HEK293 (cell line): ENCODE data around the gene ACSS1.

Experiments used
- CTCF ChIA-PET: fragments of 350-600 bp; formaldehyde crosslinking; extraction: SDS; loops from one replicate; lab custom pipeline; 2021; ENCODE audit warnings: antibody characterized with exemption; lab: Yijun Ruan, JAX
- POLR2A ChIA-PET: fragments of 300-600 bp; formaldehyde crosslinking; extraction: SDS; loops from one replicate; lab custom pipeline; 2020; ENCODE audit warnings: antibody characterized with exemption, inconsistent platforms; lab: Yijun Ruan, JAX
- H3K27ac ChIP-seq: fragments of 200-500 bp; sonication (Bioruptor generic); 2 replicates; pipeline ENCODE4 v1.5.1; 2014; ENCODE audit warnings: low read depth, low read length, control low read depth, inconsistent platforms; ENCODE audit errors: extremely low read depth
- H3K36me3 ChIP-seq, 2 experiments: fragments of 200-500 bp in 1 of 2; sonication (Bioruptor generic) in 1 of 2; 1 replicate in 1 of 2; 2 replicates in 1 of 2; pipeline ENCODE4 v1.5.1; 2014 to 2017; ENCODE audit warnings: inconsistent platforms in 2 of 2, low read length in 2 of 2; ENCODE audit not compliant: control insufficient read depth in 2 of 2, insufficient read depth in 1 of 2
- H3K4me1 ChIP-seq: fragments of 200-500 bp; sonication (Bioruptor generic); 2 replicates; pipeline ENCODE4 v1.5.1; 2014; ENCODE audit warnings: mild to moderate bottlenecking, low read length, inconsistent platforms; ENCODE audit not compliant: control insufficient read depth, insufficient read depth
- H3K4me3 ChIP-seq: 2 replicates; pipeline ENCODE4 v1.5.1; 2011; ENCODE audit warnings: low read depth, mild to moderate bottlenecking, control low read depth, low read length, moderate library complexity
- H3K9me3 ChIP-seq: fragments of 200-500 bp; sonication (Bioruptor generic); 2 replicates; pipeline ENCODE4 v1.5.1; 2014; ENCODE audit warnings: low read depth, low read length, inconsistent platforms; ENCODE audit not compliant: control insufficient read depth, insufficient read depth
- IKZF3 ChIP-seq: fragments of 450-650 bp; IDR thresholded peaks from 2 replicates; pipeline ENCODE4 v1.5.0; 2018; ENCODE audit warnings: missing biosample characterization, mild to moderate bottlenecking, missing genetic modification characterization, moderate library complexity
- PRDM1 ChIP-seq: fragments of 450-650 bp; formaldehyde crosslinking; IDR thresholded peaks from 2 replicates; pipeline ENCODE4; 2016; ENCODE audit warnings: missing biosample characterization, missing genetic modification characterization
- ZBTB49 ChIP-seq: fragments of 450-650 bp; formaldehyde crosslinking; IDR thresholded peaks from 2 replicates; pipeline ENCODE4 v1.5.1; 2016; ENCODE audit warnings: missing biosample characterization, missing genetic modification characterization, low read depth
- ZBTB8A ChIP-seq: fragments of 450-650 bp; formaldehyde crosslinking; IDR thresholded peaks from 2 replicates; pipeline ENCODE4 v1.5.1; 2016; ENCODE audit warnings: missing biosample characterization, missing genetic modification characterization
- ZFP69B ChIP-seq: fragments of 450-650 bp; formaldehyde crosslinking; IDR thresholded peaks from 2 replicates; pipeline ENCODE4 v1.5.1; 2016; ENCODE audit warnings: missing biosample characterization, missing genetic modification characterization
- ZNF2 ChIP-seq: fragments of 450-650 bp; formaldehyde crosslinking; IDR thresholded peaks from 2 replicates; pipeline ENCODE4 v1.5.1; 2016; ENCODE audit warnings: missing biosample characterization, missing genetic modification characterization
- ZNF211 ChIP-seq: fragments of 450-650 bp; formaldehyde crosslinking; IDR thresholded peaks from 2 replicates; pipeline ENCODE4 v1.5.1; 2016; ENCODE audit warnings: low read depth, missing biosample characterization, missing genetic modification characterization
- ZNF394 ChIP-seq: fragments of 450-650 bp; formaldehyde crosslinking; IDR thresholded peaks from 2 replicates; pipeline ENCODE4 v1.5.1; 2016; ENCODE audit warnings: missing biosample characterization, missing genetic modification characterization, mild to moderate bottlenecking, moderate library complexity, borderline replicate concordance
- ZNF426 ChIP-seq: fragments of 450-650 bp; formaldehyde crosslinking; IDR thresholded peaks from 2 replicates; pipeline ENCODE4 v1.5.1; 2017; ENCODE audit warnings: missing biosample characterization, missing genetic modification characterization, mild to moderate bottlenecking, inconsistent platforms, moderate library complexity
- ZNF473 ChIP-seq: fragments of 450-650 bp; formaldehyde crosslinking; IDR thresholded peaks from 2 replicates; pipeline ENCODE4 v1.5.1; 2017; ENCODE audit warnings: missing biosample characterization, missing genetic modification characterization
- ZNF48 ChIP-seq: fragments of 450-650 bp; formaldehyde crosslinking; IDR thresholded peaks from 2 replicates; pipeline ENCODE4 v1.5.1; 2016; ENCODE audit warnings: missing biosample characterization, missing genetic modification characterization
- ZNF521 ChIP-seq: fragments of 450-650 bp; formaldehyde crosslinking; IDR thresholded peaks from 2 replicates; pipeline ENCODE4 v1.5.1; 2017; ENCODE audit warnings: missing biosample characterization, mild to moderate bottlenecking, missing genetic modification characterization
- ZNF544 ChIP-seq: fragments of 450-650 bp; formaldehyde crosslinking; IDR thresholded peaks from 2 replicates; pipeline ENCODE4 v1.5.0; 2017; ENCODE audit warnings: missing biosample characterization, missing genetic modification characterization
- ZNF610 ChIP-seq: fragments of 450-650 bp; formaldehyde crosslinking; IDR thresholded peaks from 2 replicates; pipeline ENCODE4 v1.5.1; 2016; ENCODE audit warnings: missing biosample characterization, missing genetic modification characterization, borderline replicate concordance
- ZNF664 ChIP-seq: fragments of 450-650 bp; formaldehyde crosslinking; IDR thresholded peaks from 2 replicates; pipeline ENCODE4 v1.5.1; 2016; ENCODE audit warnings: missing biosample characterization, missing genetic modification characterization
- ZNF791 ChIP-seq: fragments of 450-650 bp; formaldehyde crosslinking; IDR thresholded peaks from 2 replicates; pipeline ENCODE4 v1.5.1; 2016; ENCODE audit warnings: missing biosample characterization, missing genetic modification characterization
- TF ChIP-seq, protein P1 (sequence below): fragments of 450-650 bp; formaldehyde crosslinking; IDR thresholded peaks from 2 replicates; pipeline ENCODE4 v1.5.1; 2016; ENCODE audit warnings: missing biosample characterization, missing genetic modification characterization
- TF ChIP-seq, protein P2 (sequence below): fragments of 450-650 bp; formaldehyde crosslinking; IDR thresholded peaks from 2 replicates; pipeline ENCODE4 v1.5.1; 2016; ENCODE audit warnings: missing biosample characterization, missing genetic modification characterization
- TF ChIP-seq, protein P3 (sequence below): fragments of 450-650 bp; formaldehyde crosslinking; IDR thresholded peaks from 2 replicates; pipeline ENCODE4 v1.5.1; 2017; ENCODE audit warnings: missing biosample characterization, missing genetic modification characterization

The ACSS1 gene

DNA sequence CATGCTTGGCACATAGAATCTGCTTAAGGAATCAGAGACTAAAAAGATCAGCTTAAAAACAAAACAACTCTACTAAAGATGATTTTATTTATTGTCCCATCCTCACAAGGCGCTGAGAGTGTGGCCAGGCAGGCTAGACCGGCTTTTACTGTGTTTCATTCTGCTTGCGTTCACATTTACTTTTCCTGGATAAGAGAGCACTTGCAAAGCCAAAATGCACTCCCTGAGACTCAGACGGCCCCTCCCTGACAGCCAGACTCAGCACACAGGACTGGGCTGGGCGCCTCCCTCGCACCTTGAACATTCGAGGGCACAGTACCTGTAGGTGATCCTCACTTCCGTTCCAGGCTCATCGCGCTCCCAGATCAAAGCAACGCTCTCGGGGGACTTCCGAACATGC, 10.2 kb downstream of the ACSS1 start (continued):
- TF ChIP-seq, protein P1, sequence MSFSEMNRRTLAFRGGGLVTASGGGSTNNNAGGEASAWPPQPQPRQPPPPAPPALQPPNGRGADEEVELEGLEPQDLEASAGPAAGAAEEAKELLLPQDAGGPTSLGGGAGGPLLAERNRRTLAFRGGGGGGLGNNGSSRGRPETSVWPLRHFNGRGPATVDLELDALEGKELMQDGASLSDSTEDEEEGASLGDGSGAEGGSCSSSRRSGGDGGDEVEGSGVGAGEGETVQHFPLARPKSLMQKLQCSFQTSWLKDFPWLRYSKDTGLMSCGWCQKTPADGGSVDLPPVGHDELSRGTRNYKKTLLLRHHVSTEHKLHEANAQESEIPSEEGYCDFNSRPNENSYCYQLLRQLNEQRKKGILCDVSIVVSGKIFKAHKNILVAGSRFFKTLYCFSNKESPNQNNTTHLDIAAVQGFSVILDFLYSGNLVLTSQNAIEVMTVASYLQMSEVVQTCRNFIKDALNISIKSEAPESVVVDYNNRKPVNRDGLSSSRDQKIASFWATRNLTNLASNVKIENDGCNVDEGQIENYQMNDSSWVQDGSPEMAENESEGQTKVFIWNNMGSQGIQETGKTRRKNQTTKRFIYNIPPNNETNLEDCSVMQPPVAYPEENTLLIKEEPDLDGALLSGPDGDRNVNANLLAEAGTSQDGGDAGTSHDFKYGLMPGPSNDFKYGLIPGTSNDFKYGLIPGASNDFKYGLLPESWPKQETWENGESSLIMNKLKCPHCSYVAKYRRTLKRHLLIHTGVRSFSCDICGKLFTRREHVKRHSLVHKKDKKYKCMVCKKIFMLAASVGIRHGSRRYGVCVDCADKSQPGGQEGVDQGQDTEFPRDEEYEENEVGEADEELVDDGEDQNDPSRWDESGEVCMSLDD (tag by site-specific recombination) = no peak
- TF ChIP-seq ZNF211 (tag by site-specific recombination) (no peak), ZNF610 (tag by site-specific recombination) (no peak)

DNA sequence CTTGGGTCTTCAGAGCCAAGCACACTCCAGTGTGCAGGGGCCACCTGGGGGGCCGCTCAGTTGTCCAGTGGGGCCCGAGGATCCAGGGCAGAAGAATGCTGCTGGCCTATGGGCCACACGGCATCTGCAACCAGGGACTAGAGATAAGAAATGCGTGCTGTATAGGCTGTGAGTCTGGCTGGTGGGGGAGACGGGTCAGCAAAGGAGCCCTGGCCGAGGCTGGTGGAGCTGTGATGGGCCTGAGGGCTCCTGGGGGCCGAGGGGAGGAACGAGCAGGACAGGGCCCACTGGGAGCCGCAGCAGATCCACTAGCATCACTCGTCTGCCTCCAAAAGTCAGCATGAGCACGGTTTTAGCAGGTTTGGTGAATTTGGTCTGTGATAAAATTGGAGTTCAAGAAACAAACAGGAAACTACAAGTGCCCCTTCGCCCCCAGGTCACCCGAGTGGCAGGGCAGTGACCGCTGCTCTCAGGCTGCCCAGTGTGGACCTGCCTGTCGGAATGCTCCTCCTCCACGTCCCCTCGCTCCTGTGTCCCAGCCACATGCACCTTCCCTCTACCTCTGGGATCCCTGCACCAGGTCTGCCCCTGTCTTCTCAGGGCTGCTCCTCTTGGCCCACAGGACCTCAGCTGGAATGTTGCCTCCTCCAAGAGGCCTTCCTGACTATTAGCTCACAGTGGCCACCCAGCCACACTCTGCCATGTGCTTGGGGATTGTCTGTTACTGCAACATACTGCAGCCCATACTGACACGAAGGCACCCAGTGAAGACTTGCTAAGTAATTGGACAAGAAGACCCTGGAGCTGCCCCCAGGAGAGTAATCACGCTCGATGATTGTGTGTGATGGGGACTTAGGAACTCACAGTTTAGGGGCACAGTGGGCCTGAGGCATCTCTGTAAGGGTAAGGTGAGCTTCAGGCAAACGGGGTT, 10.9 kb downstream of the ACSS1 start:
- H3K4me1 ChIP-seq = no peaks in the 10 kb centered on the region
- H3K36me3 ChIP-seq = peaks cover 0 to 7% of the 10 kb centered on the region in 2 experiments; a peak in 1 of 3 replicates
- H3K9me3 ChIP-seq = no peaks in the 10 kb centered on the region
- ChIA-PET CTCF (no interaction called here), POLR2A (no interaction called here)
- H3K27ac ChIP-seq = no peak overlapping the region
- TF ChIP-seq ZBTB8A (tag by site-specific recombination) = no peak
- TF ChIP-seq, protein P2, sequence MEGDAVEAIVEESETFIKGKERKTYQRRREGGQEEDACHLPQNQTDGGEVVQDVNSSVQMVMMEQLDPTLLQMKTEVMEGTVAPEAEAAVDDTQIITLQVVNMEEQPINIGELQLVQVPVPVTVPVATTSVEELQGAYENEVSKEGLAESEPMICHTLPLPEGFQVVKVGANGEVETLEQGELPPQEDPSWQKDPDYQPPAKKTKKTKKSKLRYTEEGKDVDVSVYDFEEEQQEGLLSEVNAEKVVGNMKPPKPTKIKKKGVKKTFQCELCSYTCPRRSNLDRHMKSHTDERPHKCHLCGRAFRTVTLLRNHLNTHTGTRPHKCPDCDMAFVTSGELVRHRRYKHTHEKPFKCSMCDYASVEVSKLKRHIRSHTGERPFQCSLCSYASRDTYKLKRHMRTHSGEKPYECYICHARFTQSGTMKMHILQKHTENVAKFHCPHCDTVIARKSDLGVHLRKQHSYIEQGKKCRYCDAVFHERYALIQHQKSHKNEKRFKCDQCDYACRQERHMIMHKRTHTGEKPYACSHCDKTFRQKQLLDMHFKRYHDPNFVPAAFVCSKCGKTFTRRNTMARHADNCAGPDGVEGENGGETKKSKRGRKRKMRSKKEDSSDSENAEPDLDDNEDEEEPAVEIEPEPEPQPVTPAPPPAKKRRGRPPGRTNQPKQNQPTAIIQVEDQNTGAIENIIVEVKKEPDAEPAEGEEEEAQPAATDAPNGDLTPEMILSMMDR (tag by site-specific recombination) = no peak
- no peak for TF ChIP-seq ZNF48 (tag by site-specific recombination)
- TF ChIP-seq PRDM1 (tag by site-specific recombination) = no peak
- TF ChIP-seq ZNF664 (tag by site-specific recombination) = no peak
- TF ChIP-seq ZNF473 (tag by site-specific recombination) = no peak
- TF ChIP-seq ZNF2 (tag by site-specific recombination) = no peak
- no peak for TF ChIP-seq ZNF791 (tag by site-specific recombination)
- TF ChIP-seq ZNF544 (tag by site-specific recombination) = no peak
- TF ChIP-seq, protein P3, sequence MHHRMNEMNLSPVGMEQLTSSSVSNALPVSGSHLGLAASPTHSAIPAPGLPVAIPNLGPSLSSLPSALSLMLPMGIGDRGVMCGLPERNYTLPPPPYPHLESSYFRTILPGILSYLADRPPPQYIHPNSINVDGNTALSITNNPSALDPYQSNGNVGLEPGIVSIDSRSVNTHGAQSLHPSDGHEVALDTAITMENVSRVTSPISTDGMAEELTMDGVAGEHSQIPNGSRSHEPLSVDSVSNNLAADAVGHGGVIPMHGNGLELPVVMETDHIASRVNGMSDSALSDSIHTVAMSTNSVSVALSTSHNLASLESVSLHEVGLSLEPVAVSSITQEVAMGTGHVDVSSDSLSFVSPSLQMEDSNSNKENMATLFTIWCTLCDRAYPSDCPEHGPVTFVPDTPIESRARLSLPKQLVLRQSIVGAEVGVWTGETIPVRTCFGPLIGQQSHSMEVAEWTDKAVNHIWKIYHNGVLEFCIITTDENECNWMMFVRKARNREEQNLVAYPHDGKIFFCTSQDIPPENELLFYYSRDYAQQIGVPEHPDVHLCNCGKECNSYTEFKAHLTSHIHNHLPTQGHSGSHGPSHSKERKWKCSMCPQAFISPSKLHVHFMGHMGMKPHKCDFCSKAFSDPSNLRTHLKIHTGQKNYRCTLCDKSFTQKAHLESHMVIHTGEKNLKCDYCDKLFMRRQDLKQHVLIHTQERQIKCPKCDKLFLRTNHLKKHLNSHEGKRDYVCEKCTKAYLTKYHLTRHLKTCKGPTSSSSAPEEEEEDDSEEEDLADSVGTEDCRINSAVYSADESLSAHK (tag by site-specific recombination) = no peak
- TF ChIP-seq IKZF3 (tag by site-specific recombination) = no peak
- TF ChIP-seq ZNF521 (tag by site-specific recombination) = no peak
- no peak overlapping the region for H3K4me3 ChIP-seq

DNA sequence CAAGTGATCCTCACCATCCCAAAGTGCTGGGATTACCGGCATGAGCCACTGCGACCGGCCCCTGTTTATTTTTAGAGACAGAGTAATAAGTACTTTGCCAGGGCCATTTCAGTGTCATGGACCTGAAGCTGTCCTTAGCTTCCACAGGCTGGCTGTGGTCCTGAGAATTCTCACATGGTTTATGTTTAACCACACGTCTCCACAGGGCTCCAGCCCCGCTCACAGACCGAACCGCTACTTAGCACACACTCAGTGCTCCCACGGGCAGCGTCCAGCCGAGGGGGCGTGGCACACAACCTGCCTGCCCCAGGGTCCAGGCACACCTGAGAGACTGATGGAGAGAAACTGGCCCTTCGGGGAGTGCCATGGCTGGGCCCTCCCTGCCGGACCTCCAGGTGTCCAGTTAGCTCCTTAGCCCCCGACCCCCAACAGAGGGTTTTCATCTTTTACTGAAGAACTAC, 11.7 kb downstream of the ACSS1 start:
- ChIA-PET POLR2A (no interaction called here), CTCF (no interaction called here)
- Histone ChIP-seq H3K36me3 (peaks cover 0 to 7% of the 10 kb centered on the region in 2 experiments; a peak in 1 of 3 replicates), H3K4me1 (no peaks in the 10 kb centered on the region), H3K4me3 (no peak overlapping the region), H3K9me3 (no peaks in the 10 kb centered on the region), H3K27ac (no peak overlapping the region)
- TF ChIP-seq ZBTB49 (tag by site-specific recombination) (no peak), ZNF394 (tag by site-specific recombination) (no peak), ZFP69B (tag by site-specific recombination) (no peak), ZNF426 (no peak)
